Endometrial microvascular endothelial cells (primary cell): Measurements from ENCODE around the gene MGAT3. TPM values are rescaled to one million over a fixed set of nuclear protein-coding genes. Genes with fewer than 3 reads are reported as not detected.
"Not testable (repeated sequence)": the region's sequence is repeated elsewhere in the genome, so short reads cannot be mapped to it uniquely, and the experiment has no call there.

Source experiments
- in situ Hi-C: cut with HindIII; loops from 2 replicates; pipeline ENCODE4 v1.10.0; 2017; ENCODE audit warnings: low sequenced_read_pairs, low pct_unique_long_range_greater_than_20kb; ENCODE audit errors: inconsistent ontology term
- total RNA-seq: library from RNA; depleted of rRNA; stranded (reverse); fragments of >200 nt; gene quantifications from one replicate; pipeline ENCODE4 v1.2.3, GENCODE V29; 2015; ENCODE audit errors: inconsistent ontology term

MGAT3 gene
- total RNA-seq, 1 donor from 2014 or later = not detected

DNA sequence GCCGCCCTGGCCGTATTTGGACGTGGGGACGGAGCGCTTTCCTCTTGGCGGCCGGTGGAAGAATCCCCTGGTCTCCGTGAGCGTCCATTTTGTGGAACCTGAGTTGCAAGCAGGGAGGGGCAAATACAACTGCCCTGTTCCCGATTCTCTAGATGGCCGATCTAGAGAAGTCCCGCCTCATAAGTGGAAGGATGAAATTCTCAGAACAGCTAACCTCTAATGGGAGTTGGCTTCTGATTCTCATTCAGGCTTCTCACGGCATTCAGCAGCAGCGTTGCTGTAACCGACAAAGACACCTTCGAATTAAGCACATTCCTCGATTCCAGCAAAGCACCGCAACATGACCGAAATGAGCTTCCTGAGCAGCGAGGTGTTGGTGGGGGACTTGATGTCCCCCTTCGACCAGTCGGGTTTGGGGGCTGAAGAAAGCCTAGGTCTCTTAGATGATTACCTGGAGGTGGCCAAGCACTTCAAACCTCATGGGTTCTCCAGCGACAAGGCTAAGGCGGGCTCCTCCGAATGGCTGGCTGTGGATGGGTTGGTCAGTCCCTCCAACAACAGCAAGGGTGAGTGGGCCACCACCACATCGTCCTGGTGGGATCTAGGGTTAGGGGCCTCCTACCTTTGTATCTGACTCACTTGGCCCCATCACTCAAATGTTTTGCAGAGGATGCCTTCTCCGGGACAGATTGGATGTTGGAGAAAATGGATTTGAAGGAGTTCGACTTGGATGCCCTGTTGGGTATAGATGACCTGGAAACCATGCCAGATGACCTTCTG lies 64.5 kb downstream of the MGAT3 start:
- in situ Hi-C loops = not testable (repeated sequence)

DNA sequence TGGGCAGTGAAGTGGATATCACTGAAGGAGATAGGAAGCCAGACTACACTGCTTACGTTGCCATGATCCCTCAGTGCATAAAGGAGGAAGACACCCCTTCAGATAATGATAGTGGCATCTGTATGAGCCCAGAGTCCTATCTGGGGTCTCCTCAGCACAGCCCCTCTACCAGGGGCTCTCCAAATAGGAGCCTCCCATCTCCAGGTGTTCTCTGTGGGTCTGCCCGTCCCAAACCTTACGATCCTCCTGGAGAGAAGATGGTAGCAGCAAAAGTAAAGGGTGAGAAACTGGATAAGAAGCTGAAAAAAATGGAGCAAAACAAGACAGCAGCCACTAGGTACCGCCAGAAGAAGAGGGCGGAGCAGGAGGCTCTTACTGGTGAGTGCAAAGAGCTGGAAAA lies 65.3 kb downstream of the MGAT3 start:
- in situ Hi-C loops = not testable (repeated sequence)

DNA sequence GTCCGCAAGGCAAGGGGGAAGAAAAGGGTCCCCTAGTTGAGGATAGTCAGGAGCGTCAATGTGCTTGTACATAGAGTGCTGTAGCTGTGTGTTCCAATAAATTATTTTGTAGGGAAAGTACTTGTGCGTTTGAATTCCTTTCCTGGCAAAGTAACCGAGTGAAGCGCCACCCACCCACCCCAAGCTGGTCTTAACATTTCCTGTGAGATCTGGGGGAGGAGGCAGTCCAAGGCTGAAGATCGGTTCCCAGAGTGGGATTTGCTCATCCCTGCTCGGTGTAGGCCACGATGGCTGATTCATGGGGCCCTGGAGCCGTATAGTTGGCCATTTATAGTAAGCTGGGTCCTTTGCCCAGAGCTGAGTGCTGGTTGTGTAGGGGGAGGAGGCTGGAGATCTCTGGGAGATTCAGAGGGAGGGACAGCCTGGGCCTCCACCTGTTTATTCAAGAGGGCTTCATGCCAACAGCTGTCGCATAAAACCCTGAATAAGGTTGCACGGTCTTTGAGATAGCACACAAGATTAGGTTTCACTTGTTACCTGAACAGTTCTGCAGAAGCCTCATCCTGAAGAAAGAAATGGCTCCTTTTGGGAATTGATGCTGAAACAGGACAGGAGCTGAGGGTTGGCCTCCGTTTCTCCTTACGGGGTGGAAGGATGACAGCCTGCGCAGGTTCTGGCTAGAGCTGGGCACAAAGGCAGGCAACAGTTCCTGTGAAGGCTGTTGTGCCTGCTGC lies 65.9 kb downstream of the MGAT3 start:
- in situ Hi-C loops = no loop called here

DNA sequence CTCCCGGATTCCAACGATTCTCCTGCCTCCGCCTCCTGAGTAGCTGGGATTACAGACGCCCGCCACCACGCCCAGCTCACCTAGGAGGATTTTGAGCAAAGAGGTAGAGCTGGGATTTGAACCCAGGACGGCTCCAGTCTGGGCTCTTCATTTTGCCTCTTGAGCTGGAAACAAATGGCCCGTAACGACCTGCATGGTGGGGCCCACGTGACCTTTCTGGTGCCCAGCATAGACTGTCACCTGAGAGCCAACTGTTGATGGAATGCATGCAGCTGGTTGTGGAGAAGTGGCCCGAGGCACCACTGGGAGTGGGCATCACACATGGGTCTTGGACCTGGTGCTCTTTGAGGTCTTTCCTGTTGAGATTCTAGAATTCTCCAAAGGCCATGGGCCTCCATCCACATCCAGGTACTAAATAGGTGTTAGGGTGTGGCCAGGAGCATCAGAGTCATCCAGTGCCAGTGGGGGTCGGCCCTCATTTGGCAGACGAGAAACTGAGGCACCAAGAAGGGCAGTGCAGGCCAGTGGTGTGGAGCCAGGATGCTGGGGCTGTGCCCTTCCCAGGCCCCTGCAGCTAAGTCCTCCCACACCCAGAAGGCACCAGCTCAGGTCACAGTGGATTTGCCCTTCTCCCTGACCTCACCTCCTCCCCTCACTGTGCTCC lies 67.4 kb downstream of the MGAT3 start:
- in situ Hi-C loops = no loop called here

DNA sequence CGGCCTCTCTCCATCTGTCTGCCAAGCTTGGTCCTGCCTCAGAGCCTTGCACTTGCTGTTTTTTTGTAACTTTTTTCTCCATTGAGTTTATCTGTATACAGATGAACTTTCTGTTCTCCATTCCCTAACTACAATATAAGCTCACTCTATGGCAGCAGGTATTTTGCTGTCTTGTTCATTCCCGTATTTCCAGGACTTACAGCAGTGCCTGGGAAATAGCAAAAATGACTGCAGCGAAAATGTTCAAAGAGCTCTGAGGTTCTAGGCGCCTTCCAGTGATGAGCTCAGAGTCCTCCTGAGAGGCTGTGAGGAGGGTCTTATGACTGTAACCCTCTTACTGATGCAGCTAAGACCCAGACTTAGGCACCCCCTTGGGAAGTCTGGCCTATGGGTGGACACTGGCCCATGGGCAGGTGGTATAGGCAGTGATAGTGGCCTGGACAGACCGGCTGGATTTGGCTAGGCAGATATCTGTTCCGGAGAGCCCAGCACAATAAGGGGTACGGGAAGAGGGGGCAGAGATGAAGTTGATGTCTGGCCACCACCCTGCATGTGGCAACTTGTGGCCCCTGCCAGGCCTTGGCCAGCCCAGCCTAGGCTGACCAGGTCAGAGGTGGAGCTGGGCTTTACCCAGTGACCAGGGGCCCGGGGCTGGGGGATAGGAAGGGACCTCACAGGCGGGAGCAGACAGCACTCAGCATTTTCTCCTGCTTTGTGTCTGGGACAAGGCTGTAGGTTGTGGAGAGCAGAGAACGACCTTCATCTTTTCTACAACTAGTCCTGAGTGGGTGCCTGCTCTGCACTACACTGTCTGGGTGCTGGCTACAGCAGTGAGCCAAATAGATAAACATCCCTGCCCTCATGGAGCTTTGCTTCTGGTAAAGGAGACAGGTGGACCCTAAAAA lies 68.2 kb downstream of the MGAT3 start:
- in situ Hi-C loops = no loop called here

DNA sequence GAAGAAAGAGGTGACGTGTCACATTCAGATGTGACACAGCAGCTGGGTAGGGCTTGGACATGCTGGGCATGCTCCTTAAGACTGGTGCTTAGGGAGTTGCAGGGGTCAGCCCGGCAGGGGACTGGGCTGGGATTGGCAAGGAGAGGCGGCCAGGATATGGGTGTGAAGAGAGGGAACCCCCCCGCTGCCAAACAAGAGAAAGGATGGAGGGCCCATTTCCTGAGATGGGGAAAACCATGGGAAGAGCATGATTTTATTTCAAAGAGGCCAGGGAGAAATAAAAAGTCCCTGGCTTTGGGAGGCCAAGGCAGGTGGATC lies 68.8 kb downstream of the MGAT3 start:
- in situ Hi-C loops = no loop called here

DNA sequence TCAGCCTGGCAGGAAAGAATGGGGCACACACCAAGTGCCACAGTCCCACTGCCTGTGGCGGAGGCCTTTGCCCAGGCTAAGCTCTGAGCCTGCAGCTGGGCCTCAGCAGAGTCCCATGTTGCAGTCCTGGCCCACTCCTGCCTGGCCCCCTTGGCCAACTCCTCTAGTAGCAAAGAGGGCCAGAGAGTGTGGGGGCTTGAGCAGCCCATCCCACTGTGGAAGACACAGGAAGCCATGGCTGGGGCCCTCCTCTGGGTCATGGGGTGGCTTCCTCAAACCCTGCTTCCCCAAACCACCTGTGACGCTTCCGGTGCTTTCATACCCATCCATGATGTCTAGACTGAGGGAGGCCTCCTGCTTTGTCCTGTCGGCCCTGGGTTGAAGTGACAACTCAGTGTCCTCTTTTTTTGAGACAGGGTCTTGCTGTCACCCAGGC lies 69.9 kb downstream of the MGAT3 start:
- in situ Hi-C loops = no loop called here

DNA sequence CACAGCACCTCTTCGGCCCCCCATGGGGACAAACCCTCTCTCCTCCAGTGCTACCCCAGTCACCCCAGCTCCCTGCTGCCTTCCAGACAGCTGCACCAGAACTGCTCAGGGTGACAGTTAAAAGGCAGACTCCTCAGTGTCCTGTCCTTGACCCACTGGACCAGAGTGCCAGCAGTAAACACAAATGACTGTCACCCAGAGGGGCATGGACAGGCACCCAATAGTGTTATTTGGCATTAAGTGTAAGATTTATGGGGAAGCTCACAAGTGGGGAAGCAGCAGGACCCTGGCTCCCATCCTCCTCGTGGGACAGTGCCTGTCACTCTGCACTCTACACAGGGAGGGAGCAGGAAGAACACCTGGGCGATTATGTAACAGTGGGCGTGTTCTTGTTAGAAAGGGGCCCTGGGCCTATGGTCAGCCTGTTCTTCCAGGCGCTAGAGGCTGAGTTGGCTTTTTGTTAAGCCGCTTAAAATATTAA lies 70.7 kb downstream of the MGAT3 start:
- in situ Hi-C loops = no loop called here

DNA sequence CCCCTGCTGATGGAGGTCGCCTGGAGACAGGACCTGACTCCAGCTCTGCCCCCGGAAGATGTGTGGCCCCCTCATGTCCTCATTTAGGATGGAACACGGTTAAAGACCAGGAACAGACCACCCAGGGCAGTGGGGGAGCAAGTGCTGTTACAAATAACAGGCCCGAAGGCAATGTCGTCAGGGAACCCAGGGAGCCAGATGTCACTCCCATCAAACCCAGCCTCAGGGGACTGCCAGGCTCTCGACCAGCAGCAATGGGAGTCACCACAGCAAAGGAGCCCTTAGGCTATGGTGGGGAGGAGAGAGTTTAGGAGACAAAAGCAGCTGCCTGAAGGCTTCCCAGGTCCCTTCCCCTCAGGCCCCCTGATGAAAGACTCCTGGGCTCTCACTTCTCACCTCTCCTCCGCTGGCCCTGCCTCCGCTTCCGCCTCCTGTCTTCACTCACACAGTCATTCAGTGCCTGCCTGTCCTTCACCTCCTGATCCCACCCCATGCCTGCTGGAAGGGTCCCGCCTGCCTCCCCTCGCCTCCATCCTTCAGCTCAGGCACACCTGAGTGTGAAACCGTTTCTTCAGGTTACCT lies 71.4 kb downstream of the MGAT3 start:
- in situ Hi-C loops = no loop called here

DNA sequence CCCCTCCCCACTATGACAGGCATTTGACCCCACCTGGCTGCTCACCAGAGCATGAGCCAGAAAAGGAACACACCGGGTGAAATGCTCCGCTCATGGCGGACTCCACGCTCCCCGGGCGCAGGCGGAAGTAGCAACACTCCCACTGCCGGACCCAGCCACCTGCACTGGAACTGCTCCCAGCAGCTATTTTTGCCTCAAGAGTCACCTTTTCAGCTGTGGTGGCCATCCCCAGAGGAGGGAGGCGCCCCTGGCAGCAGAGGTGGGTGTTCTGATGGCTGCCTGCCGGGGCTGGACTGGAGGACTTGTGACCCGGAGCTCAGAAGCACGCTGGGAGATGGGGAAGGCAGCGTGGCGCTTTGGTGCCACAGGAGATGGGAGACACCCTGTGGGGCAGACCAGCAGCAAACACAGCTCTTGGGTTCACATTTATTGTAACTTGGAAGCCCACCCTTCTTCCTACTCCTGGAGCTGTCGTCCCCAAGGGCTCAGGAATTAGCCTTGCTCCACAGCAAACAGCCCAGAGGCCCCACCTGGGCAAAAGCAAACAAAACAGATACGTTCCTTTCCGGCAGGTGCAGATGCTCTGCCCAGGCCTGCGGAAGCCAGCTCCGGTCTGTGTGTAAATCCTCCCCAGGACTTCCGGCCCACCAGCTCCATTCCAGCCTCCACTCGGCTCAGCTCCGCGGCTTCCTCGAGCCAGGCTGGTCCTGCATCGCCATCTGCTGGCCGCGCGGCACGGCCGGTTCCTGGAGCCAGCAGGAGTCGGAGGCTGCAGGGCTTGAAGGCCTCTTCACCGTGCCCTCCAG lies 72.1 kb downstream of the MGAT3 start:
- in situ Hi-C loops = no loop called here

DNA sequence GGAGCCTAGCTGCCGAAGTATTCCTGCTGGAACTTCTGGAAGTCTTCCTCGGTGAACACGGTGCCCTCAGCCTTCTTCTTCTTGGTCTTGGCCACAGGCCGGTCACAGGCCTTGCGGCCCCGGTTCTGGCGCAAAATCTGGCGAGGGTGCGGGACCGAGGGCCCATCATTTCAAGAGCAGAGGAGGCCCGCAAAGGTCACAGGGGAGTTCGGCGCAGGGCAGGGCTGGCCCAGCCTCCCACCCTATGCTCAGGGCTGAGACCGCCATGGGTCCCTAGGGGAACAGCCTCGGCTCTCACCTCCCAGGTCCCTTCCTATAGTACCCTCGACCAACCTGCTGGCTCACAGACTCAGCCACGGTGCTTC lies 72.7 kb downstream of the MGAT3 start:
- in situ Hi-C loops = no loop called here

DNA sequence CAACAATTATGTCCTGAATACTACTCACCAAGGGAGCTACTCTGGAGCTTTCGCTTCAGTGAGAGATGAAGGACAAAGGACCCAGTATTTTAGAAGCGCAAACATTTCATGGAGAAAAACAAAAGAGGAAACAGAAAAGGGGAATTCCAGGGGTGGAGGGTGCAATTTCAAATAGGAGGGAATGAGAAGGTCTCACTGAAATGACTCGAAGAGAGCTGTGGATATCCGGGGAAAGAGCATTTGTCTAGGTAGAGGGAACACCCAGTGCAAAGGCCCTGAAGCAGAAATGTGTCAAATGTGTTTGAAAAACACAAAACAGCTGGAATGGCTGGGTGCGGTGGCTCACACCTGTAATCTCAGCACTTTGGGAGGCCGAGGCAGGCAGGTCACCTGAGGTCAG lies 73.3 kb downstream of the MGAT3 start:
- in situ Hi-C loops = no loop called here

DNA sequence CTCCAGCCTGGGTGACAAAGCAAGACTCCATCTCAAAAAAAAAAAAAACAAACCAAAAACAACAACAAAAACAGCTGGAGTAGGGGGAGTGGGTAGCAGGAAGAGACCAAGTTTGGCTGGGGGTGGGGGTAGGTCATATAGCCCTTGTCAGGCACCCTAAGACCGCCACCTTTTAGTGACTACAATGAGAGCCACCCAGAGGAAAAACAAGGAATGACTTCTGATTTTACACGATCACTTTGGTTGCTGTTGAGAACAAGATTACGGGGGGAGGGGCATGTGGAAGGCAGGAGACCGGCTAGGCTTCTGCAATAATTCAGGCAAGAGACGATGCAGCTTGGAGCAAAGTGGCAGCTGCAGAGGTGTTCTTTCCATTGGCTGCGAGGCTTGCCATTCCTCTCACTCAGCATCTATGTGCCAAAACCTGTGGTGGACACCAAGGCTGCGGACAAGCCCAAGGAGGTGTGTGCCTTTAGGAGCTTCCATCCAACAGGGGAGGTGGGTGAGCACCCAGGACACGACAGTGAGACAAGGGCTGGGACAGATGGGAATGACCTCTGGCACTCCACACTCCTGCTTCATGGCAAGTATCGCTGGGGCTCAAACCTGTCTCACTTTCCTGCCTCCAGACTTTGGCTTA lies 74.0 kb downstream of the MGAT3 start:
- in situ Hi-C loops = no loop called here

DNA sequence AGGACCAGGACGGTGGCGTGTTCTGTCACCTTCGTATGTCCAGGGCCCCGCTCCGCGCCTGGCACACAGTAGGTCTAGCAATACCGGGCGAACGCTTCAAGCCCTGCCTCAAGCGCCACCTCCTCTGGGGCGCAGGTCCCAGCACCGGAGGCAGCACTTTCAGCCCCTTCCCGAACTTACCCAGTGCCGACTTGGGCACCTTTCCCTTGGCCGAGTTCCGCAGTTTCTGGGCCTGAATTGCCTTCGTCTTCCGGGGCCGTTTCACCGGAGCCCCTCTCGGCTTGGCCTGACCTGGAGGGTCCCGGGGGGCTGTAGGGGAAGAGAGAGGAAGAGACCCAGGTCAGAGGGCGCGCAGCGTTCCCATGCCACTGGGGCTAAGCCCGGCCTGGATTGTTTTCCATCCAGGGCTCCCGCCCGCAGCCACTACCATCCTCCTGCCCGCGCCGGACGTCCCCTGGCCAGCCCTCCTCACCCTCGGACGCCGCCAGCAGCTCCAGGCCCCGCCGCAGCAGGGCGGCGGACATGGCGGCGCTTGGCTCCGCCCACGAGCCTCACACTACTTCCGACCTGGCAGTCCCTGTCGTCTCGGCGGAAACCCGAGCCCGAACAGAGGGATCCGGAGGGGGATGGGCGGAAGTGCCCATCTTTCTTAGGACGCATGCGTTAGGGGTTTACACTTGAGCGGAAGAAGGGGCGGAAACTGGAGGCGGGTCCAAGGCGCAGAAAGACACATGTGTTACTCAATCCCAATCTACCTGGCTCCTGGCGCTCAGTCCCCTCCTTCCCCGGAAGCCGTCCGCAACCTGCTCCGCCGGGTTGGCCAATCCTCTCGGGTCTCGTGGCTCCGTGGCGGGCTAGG lies 75.6 kb downstream of the MGAT3 start, which contains the start of gene RPS19BP1:
RPS19BP1 (minus strand) TSS at position 534 of the 859 bp plus-strand sequence; CDS start at position 524, 10 bp downstream.
- in situ Hi-C loops = no loop called here

DNA sequence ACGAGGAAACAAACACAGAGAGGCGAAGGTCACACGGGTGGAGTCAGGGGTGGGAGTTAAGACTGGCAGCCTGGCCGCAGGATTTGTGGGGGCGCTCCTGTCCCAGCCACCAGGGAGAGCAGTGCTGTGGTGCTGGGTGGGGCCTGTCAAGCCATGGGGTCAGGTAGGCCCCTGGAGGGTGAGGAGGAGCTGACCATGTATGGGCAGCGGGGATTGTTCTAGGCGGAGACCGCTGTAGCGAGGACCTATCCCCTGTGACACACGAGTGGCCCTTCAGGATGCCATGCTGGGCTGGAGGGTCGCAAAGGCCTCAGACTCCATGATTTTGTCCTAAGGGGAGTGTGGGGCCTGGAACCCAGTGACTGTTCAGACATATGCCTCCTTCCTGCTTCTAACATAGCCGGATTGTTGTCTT lies 77.3 kb downstream of the MGAT3 start:
- in situ Hi-C loops = no loop called here

DNA sequence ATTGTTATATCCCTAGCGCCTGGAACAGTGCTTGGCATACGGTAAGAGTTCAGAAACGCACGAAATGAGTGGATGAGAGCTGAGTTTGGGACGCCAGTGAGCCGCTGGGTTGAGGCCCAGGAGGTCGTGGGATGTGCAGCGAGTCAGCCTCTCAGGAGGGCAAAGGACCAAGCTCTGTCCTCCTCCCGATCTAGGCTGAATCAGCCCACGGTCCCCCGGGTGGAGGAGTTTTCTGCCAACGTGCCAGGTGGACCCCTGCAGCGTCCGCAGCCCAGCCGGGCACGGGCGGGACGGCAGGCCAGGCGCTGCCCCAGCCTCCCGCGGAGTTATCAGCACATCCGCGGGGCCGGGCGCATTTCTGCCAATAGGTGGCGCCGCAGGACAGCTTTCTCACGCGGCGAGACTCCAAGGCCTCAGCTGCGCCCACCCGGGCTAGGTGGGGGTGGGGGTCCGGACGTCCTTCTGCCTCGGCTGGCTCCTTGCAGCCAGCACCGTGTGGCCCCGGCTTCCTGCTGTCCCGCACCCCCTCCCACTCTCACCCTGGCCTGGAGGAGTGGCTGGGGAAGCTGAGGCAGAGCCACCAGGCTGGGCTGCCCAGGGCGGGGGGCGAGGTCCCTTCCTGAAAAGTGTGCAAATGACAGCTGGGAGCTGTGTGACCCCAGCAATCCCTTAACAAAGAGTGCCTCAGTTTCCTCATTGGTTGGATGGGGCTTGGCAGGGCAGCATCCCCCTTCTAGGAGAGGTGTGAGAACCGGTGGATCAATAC lies 78.0 kb downstream of the MGAT3 start:
- in situ Hi-C loops = no loop called here
